Effector CD4-positive, alpha-beta T cell (primary cell): ENCODE data around the gene PLCG2.
"Not testable (repeated sequence)": the region's sequence is repeated elsewhere in the genome, so short reads cannot be mapped to it uniquely, and the experiment has no call there.

Source experiments
- DNase-seq: peaks from one replicate; pipeline ENCODE4 v3.0.0-alpha.2; 2020

Gene PLCG2

GRCh38 chr16:81921085-81921814 lies 142.2 kb downstream of the PLCG2 start:
- DNase-seq = no peak

- no peak for DNase-seq
Measured at GRCh38 chr16:81921843-81922584, 142.9 kb downstream of the PLCG2 start.

- DNase-seq = no peak
Measured at GRCh38 chr16:81923296-81923695, 144.2 kb downstream of the PLCG2 start.

GRCh38 chr16:81925016-81925415 lies 145.9 kb downstream of the PLCG2 start:
- no peak for DNase-seq

- no peak for DNase-seq
Measured at GRCh38 chr16:81926036-81926435, 146.9 kb downstream of the PLCG2 start.

GRCh38 chr16:81927561-81928185 lies 148.6 kb downstream of the PLCG2 start:
- DNase-seq = no peak

- no peak for DNase-seq
Measured at GRCh38 chr16:81928271-81928918, 149.3 kb downstream of the PLCG2 start.

GRCh38 chr16:81928975-81929374 lies 149.9 kb downstream of the PLCG2 start:
- DNase-seq = no peak

GRCh38 chr16:81929841-81930240 lies 150.8 kb downstream of the PLCG2 start:
- no peak for DNase-seq

GRCh38 chr16:81931927-81932326 lies 152.8 kb downstream of the PLCG2 start:
- no peak for DNase-seq

- DNase-seq = no peak
Measured at GRCh38 chr16:81932668-81933067, 153.6 kb downstream of the PLCG2 start.

- no peak for DNase-seq
Measured at GRCh38 chr16:81933361-81933760, 154.3 kb downstream of the PLCG2 start.

GRCh38 chr16:81934711-81935110 lies 155.6 kb downstream of the PLCG2 start:
- not testable (repeated sequence) for DNase-seq

- DNase-seq = no peak
Measured at GRCh38 chr16:81936209-81937000, 157.3 kb downstream of the PLCG2 start.

- no peak for DNase-seq
Measured at GRCh38 chr16:81937305-81938038, 158.4 kb downstream of the PLCG2 start.

GRCh38 chr16:81938326-81939163 lies 159.5 kb downstream of the PLCG2 start:
- DNase-seq = no peak

- no peak for DNase-seq
Measured at GRCh38 chr16:81939164-81940056, 160.3 kb downstream of the PLCG2 start.

GRCh38 chr16:81940781-81941560 lies 161.9 kb downstream of the PLCG2 start:
- DNase-seq = no peak
